ENCODE results near the gene UBQLN4. TPM values are rescaled to one million over a fixed set of nuclear protein-coding genes. Genes with fewer than 3 reads are reported as not detected.

UBQLN4 gene
- total and polyA plus RNA-seq, 4 donors, result 7.4 to 17.8 (median 11.3) TPM

DNA sequence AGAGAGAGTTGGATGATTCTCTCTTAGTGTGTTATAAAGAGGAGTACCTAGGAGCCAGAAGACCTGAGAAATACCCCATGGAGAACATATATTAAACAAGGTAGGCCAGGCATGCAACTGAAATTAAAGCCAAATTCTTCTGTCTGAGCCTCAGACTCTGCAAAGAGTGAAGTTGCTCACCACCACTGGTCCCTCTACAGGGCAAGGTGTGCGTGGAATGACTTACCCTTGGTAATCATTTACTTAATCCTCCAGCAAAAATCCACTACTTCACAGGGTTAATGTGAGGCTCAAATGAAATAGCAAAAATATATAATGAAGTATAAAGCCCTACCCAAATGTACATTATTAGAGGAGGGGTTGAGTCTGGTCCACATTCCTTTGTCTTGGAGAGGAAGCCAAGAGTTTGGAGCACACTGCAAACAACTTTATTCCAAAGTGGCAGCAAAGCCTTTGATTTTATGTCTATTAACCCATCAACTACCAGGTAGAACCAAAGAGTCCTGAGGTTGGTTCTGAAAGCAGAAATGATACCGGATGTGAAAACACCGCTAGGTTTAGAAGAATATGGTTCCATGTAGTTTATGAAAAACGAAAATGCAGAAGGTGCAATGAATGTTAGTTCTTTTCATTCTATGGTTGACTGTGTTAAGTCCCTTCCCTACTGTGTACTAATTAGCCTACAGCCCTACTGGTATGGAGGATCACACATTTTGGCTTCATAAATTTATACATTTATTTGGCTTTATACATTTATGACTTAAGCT is 41.4 kb downstream of the UBQLN4 start:
- Histone ChIP-seq H3K9ac (ENCODE audit: low read depth in 1 of 2, low read length in 2 of 2) (no peak overlapping the region), H3K27ac (ENCODE audit: low read depth in 1 of 2, low read length in 2 of 2) (no peak overlapping the region), H3K36me3 (ENCODE audit: control insufficient read depth in 4 of 4, insufficient read depth in 3 of 4, low read depth in 1 of 4, low read length in 3 of 4) (peaks cover 38 to 72% (median 59%) of the 10 kb centered on the region in 4 donors), H3K4me3 (ENCODE audit: low read depth in 1 of 3, low read length in 3 of 3) (no peak overlapping the region), H3K4me1 (ENCODE audit: control insufficient read depth in 4 of 4, insufficient read depth in 4 of 4, low read length in 3 of 4) (no peaks in the 10 kb centered on the region), H3K9me3 (ENCODE audit: control insufficient read depth in 4 of 4, low read length in 3 of 4) (no peaks in the 10 kb centered on the region), H3K27me3 (ENCODE audit: control insufficient read depth in 4 of 4, insufficient read depth in 4 of 4, low read length in 3 of 4) (no peaks in the 10 kb centered on the region)
- no peak for DNase-seq (ENCODE audit: low spot score)
- TF ChIP-seq RAD21 (IDR thresholded peaks at IDR 0.05) (no peak), HNF4A (conservative IDR thresholded peaks at IDR 0.05) (no peak)
- 92% methylated on average over 4 of the region's 4 CpGs for WGBS

DNA sequence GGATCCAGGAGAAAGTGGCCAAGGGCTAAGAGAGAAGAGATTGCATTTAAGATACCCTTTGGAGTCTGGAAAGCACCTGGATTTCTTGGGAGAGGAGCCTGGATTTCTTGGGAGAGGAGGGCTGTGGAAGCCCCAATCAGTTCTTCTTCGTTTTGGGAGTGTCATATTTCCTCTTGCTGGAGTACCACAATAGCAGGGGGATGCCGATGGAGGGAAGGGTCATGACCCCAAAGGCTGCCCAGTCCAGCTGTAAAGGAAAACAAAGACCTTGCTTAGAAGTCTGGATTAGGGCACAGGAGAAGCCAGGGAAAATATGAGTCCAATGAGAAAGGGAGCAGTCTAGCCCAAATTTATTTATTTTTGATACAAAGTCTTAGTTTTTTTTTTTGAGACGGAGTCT is 44.2 kb downstream of the UBQLN4 start:
- H3K9ac ChIP-seq (ENCODE audit: low read depth in 1 of 2, low read length in 2 of 2), result no peak overlapping the region
- no peak overlapping the region for H3K4me3 ChIP-seq (ENCODE audit: low read depth in 1 of 3, low read length in 3 of 3)
- peaks cover 24 to 59% (median 49%) of the 10 kb centered on the region in 4 donors for H3K36me3 ChIP-seq (ENCODE audit: control insufficient read depth in 4 of 4, insufficient read depth in 3 of 4, low read depth in 1 of 4, low read length in 3 of 4)
- no peaks in the 10 kb centered on the region for H3K4me1 ChIP-seq (ENCODE audit: control insufficient read depth in 4 of 4, insufficient read depth in 4 of 4, low read length in 3 of 4)
- DNase-seq (ENCODE audit: low spot score), result no peak
- no peaks in the 10 kb centered on the region for H3K9me3 ChIP-seq (ENCODE audit: control insufficient read depth in 4 of 4, low read length in 3 of 4)
- 67% methylated on average over 3 of the region's 3 CpGs for WGBS
- no peaks in the 10 kb centered on the region for H3K27me3 ChIP-seq (ENCODE audit: control insufficient read depth in 4 of 4, insufficient read depth in 4 of 4, low read length in 3 of 4)
- TF ChIP-seq NR2F2 (IDR thresholded peaks at IDR 0.05), result no peak
- TF ChIP-seq TAF1 (conservative IDR thresholded peaks at IDR 0.05), result no peak
- TF ChIP-seq RAD21 (IDR thresholded peaks at IDR 0.05), result no peak
- no peak for TF ChIP-seq JUND (IDR thresholded peaks at IDR 0.05)
- TF ChIP-seq HNF4G (IDR thresholded peaks at IDR 0.05), result no peak
- no peak for TF ChIP-seq SP1 (IDR thresholded peaks at IDR 0.05)
- no peak for TF ChIP-seq REST (IDR thresholded peaks at IDR 0.05)
- H3K27ac ChIP-seq (ENCODE audit: low read depth in 1 of 2, low read length in 2 of 2), result no peak overlapping the region

GRCh38 chr1:156006666-156007376 is 46.8 kb downstream of the UBQLN4 start:
- H3K27ac ChIP-seq (ENCODE audit: low read depth in 1 of 2, low read length in 2 of 2), result no peak overlapping the region
- no peak overlapping the region for H3K9ac ChIP-seq (ENCODE audit: low read depth in 1 of 2, low read length in 2 of 2)
- peaks cover 15 to 34% (median 31%) of the 10 kb centered on the region in 4 donors for H3K36me3 ChIP-seq (ENCODE audit: control insufficient read depth in 4 of 4, insufficient read depth in 3 of 4, low read depth in 1 of 4, low read length in 3 of 4)
- 90% methylated on average over 7 of the region's 7 CpGs for WGBS
- H3K4me1 ChIP-seq (ENCODE audit: control insufficient read depth in 4 of 4, insufficient read depth in 4 of 4, low read length in 3 of 4), result peaks cover 0 to 1% (median under 1%) of the 10 kb centered on the region in 4 donors
- no peak overlapping the region for H3K4me3 ChIP-seq (ENCODE audit: low read depth in 1 of 3, low read length in 3 of 3)
- no peaks in the 10 kb centered on the region for H3K9me3 ChIP-seq (ENCODE audit: control insufficient read depth in 4 of 4, low read length in 3 of 4)
- no peak for DNase-seq (ENCODE audit: low spot score)
- H3K27me3 ChIP-seq (ENCODE audit: control insufficient read depth in 4 of 4, insufficient read depth in 4 of 4, low read length in 3 of 4), result no peaks in the 10 kb centered on the region
- TF ChIP-seq, protein P1, sequence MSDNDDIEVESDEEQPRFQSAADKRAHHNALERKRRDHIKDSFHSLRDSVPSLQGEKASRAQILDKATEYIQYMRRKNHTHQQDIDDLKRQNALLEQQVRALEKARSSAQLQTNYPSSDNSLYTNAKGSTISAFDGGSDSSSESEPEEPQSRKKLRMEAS (IDR thresholded peaks at IDR 0.05), result no peak
- TF ChIP-seq YY1 (IDR thresholded peaks at IDR 0.05) (no peak), FOXA2 (IDR thresholded peaks at IDR 0.05) (no peak), GABPA (IDR thresholded peaks at IDR 0.05 in 1 of 2, conservative IDR thresholded peaks at IDR 0.05 in 1 of 2) (no peak), NR2F2 (IDR thresholded peaks at IDR 0.05) (no peak), FOXA1 (IDR thresholded peaks at IDR 0.05) (no peak), HNF4A (conservative IDR thresholded peaks at IDR 0.05) (no peak), REST (IDR thresholded peaks at IDR 0.05) (no peak)
- TF ChIP-seq, protein P2, sequence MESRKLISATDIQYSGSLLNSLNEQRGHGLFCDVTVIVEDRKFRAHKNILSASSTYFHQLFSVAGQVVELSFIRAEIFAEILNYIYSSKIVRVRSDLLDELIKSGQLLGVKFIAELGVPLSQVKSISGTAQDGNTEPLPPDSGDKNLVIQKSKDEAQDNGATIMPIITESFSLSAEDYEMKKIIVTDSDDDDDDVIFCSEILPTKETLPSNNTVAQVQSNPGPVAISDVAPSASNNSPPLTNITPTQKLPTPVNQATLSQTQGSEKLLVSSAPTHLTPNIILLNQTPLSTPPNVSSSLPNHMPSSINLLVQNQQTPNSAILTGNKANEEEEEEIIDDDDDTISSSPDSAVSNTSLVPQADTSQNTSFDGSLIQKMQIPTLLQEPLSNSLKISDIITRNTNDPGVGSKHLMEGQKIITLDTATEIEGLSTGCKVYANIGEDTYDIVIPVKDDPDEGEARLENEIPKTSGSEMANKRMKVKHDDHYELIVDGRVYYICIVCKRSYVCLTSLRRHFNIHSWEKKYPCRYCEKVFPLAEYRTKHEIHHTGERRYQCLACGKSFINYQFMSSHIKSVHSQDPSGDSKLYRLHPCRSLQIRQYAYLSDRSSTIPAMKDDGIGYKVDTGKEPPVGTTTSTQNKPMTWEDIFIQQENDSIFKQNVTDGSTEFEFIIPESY (IDR thresholded peaks at IDR 0.05), result no peak
- TF ChIP-seq, protein P3, sequence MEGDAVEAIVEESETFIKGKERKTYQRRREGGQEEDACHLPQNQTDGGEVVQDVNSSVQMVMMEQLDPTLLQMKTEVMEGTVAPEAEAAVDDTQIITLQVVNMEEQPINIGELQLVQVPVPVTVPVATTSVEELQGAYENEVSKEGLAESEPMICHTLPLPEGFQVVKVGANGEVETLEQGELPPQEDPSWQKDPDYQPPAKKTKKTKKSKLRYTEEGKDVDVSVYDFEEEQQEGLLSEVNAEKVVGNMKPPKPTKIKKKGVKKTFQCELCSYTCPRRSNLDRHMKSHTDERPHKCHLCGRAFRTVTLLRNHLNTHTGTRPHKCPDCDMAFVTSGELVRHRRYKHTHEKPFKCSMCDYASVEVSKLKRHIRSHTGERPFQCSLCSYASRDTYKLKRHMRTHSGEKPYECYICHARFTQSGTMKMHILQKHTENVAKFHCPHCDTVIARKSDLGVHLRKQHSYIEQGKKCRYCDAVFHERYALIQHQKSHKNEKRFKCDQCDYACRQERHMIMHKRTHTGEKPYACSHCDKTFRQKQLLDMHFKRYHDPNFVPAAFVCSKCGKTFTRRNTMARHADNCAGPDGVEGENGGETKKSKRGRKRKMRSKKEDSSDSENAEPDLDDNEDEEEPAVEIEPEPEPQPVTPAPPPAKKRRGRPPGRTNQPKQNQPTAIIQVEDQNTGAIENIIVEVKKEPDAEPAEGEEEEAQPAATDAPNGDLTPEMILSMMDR (IDR thresholded peaks at IDR 0.05; ENCODE audit: low read depth, low read length, missing input control), result no peak

Data from liver (tissue), 9 donors.